NCI-H2196 treated with DMSO at 0.1 percent for 48 hours (cell line): ENCODE results near the gene BRICD5.

ENCODE experiments used
- DNase-seq: peaks from one replicate; lab custom pipeline; 2025; ENCODE audit not compliant: unreplicated experiment; lab: John Stamatoyannopoulos, UW

Gene BRICD5

DNA sequence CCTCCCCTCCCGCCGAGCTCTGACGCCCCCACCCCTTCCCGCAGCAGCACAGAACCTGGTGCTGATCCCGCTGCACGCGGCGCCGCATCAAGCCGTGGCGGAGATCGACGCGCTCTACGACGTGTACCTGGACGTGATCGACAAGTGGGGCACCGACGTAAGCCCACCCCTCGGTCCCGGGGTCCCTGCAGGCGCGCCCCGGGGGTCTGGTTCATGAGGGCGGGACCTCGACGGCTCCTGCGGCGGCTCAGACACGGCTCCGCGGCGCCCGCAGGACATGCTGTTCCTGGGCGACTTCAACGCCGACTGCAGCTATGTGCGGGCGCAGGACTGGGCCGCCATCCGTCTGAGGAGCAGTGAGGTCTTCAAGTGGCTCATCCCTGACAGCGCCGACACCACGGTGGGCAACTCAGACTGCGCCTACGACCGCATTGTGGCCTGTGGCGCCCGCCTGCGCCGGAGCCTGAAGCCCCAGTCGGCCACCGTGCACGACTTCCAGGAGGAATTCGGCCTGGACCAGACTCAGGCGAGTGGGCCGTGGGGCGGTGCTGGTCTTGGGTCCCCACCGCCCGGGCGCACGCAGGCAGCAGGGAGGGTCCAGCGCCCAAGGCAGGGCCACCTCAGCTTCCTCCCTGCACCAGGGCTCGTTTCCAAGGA is 27.0 kb upstream of the BRICD5 start:
- no peak for DNase-seq

DNA sequence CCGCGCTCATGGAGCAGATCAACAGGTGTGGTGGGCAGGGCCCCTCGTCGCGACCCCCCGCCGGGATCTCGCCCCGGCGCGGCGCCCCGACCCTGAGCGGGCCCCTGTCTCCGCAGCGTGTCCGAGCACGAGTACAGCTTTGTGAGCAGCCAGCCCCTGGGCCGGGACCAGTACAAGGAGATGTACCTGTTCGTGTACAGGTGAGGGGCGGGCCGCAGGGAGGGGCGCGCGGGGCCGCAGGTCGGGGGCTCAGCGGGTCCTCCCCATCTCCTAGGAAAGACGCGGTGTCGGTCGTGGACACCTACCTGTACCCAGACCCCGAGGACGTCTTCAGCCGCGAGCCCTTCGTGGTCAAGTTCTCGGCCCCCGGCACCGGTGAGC is 26.4 kb upstream of the BRICD5 start:
- DNase-seq = no peak

DNA sequence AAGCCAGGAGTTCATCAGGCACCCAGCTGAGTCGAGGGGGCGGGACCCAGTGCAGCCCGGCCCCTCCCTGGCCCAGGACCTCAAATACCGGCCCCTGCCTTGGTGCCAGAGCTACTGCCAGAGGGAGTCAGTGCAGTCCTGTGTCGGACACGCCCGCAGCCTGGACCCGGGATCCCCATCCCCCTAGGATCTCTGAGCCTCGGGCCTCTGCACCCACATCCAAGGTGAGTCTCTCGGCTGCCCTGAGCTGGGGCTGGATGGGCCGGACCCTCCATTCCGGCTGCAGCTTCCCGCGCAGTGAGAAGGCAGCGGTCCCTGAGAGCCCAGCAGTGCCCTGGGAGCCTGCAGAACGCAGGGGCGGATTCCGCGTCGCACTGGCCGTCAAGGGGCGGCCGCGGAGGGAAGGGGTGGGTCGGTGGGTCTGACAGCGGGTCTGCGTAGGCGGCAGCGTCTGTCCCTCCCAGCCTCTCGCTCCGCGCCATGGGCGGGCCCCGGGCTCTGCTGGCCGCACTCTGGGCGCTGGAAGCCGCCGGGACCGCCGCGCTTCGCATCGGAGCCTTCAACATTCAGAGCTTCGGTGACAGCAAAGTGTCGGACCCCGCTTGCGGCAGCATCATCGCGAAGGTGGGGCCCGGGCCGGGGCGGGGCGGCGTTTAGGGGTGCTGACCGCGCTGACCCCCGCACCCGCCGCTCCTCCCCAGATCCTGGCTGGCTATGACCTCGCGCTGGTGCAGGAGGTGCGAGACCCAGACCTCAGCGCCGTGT is 25.9 kb upstream of the BRICD5 start, which contains the start of gene DNASE1L2:
DNASE1L2 (plus strand) TSS at position 108 of the 765 bp plus-strand sequence; CDS start at position 481, 373 bp downstream.
- DNase-seq = no peak

DNA sequence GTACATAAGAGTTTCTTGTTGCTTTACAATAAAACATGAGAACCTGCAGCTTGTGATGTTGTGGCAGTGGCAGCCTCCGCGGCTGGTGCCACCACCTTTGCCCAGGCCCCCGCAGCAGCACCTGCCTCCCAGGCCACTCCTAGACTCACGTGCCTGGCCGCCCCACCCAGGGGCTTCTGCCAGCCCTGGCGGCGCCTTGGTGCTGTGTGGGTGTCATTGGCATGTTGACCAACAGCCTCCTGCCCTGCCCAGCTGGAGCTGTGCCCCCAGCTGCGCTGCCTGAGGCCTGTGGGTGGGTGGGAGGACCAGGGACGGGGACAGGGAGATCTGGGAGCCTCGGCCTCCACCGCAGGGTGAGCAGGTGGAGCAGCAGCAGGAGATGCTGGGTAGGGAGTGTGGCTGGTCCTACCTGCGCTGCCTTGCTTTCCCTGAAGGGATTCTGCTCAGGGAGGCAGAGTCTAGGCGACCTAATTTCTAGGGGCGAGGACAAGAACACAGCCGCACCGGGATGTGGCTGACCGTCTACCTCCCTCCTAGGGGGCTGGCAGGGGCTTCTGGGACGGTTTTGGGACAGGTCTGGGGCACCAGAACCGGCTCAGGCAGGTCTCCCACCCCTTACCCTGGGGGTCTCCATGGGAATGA is 25.2 kb upstream of the BRICD5 start:
- DNase-seq = peak; percentile 53

DNA sequence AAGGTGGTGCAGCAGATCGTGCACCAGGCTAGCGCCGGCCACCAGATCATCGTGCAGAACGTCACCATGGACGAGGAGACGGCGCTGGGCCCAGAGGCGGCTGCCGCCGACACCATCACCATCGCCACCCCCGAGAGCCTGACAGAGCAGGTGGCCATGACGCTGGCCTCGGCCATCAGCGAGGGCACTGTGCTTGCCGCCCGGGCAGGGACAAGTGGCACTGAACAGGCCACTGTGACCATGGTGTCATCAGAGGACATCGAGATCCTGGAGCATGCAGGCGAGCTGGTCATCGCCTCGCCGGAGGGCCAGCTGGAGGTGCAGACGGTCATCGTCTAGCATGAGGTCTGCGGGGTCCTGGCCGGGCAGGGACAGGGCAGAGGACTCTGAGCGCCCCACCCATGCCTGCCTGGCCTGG is 24.6 kb upstream of the BRICD5 start:
- no peak for DNase-seq

DNA sequence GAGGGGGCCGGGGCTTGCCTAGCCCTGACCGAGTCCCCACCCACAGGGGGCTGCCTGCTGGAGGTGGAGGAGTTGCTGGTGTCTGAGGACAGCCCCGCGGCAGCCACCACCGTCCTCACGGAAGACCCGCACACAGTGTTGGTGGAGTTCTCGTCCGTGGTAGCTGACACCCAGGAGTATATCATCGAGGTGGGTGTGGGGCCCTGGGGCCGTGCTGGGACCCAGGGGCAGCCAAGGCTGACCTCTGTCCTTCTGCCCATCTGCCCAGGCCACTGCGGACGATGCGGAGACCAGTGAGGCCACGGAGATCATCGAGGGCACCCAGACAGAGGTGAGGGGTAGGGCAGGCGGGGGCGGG is 24.1 kb upstream of the BRICD5 start:
- DNase-seq = no peak

DNA sequence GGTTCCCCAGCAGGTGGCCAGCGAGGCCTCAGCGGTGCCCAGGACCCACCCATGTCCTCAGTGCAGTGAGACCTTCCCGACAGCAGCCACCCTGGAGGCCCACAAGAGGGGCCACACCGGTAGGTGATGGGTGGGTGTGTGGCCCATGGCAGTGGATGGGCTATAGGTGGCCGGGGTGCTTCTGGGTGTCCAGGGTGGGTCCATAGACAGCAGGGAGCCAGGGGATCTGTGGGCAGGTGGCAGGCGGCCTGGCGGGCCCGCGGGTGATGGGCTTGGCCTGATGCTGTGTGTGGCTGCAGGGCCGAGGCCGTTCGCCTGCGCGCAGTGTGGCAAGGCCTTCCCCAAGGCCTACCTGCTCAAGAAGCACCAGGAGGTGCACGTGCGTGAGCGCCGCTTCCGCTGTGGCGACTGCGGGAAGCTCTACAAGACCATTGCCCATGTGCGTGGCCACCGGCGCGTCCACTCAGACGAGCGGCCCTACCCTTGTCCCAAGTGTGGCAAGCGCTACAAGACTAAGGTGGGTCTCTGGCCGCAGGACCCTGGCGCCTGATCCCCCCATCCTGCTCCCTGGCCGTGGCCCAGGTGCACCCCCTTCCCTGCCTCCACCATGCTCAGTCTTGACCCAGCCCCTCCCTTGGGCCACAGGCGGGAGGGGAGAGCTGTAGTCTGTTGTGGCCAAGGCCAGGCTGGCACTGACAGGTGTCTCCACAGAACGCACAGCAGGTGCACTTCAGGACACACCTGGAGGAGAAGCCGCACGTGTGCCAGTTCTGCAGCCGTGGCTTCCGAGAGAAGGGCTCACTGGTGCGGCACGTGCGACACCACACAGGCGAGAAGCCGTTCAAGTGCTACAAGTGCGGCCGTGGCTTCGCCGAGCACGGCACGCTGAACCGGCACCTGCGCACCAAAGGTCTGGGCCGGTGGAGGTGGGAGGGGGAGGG is 23.5 kb upstream of the BRICD5 start:
- DNase-seq = peak; percentile 73

DNA sequence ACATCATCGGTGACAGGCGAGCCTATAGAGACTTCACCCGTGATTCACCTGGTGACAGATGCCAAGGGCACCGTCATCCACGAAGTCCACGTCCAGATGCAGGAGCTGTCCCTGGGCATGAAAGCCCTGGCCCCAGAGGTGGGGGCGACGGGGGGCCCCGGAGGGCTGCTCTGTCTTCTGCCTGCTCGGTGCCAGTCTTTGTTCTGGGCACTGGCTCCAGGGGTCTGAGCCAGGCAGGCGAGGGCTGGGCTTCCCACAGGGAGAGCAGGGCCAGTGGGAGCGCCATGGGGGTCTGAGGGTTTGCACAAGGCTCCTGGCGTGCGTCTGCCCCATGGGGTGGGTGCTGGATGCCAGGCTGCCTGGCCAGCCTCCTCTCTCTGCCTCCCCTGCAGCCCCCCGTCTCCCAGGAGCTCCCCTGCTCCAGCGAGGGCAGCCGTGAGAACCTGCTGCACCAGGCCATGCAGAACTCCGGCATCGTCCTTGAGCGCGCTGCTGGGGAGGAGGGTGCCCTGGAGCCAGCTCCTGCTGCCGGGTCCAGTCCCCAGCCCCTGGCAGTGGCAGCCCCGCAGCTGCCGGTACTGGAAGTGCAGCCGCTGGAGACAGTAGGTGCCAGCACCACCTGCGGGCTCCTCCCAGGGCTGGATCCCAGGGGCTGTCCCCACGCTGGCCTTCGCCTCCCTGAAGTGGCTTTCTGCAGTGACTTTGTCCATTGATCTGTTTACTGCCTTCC is 22.5 kb upstream of the BRICD5 start:
- no peak for DNase-seq

DNA sequence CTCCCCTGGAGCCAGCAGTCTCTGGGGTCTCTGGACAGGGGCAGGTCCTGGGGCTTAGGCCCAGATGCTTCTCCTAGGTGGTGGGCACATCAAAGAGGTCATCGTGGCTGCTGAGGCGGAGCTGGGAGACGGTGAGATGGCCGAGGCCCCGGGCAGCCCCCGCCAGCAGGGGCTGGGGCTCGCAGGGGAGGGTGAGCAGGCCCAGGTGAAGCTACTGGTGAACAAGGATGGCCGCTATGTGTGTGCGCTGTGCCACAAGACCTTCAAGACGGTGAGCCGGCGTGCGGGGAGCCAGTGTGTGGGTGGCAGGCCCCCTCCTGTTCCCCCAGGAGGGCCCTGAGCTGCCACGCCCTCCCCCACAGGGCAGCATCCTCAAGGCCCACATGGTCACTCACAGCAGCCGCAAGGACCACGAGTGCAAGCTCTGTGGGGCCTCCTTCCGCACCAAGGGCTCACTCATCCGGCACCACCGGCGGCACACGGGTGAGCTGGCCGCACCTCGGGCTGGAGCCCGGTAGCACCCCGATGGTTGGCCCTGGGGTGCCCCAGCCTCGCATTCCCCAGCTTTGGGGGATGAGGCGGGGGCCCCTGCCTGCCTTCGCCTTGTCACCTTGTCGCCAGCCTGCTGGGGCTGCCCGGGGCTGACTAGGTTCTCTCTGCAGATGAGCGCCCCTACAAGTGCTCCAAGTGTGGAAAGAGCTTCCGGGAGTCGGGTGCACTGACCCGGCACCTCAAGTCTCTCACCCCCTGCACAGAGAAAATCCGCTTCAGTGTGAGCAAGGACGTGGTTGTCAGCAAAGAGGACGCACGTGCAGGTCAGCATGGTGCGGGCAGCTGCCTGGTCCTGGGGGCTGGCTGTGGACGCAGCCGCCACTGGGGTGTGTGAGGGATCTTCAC is 21.7 kb upstream of the BRICD5 start:
- DNase-seq = no peak

DNA sequence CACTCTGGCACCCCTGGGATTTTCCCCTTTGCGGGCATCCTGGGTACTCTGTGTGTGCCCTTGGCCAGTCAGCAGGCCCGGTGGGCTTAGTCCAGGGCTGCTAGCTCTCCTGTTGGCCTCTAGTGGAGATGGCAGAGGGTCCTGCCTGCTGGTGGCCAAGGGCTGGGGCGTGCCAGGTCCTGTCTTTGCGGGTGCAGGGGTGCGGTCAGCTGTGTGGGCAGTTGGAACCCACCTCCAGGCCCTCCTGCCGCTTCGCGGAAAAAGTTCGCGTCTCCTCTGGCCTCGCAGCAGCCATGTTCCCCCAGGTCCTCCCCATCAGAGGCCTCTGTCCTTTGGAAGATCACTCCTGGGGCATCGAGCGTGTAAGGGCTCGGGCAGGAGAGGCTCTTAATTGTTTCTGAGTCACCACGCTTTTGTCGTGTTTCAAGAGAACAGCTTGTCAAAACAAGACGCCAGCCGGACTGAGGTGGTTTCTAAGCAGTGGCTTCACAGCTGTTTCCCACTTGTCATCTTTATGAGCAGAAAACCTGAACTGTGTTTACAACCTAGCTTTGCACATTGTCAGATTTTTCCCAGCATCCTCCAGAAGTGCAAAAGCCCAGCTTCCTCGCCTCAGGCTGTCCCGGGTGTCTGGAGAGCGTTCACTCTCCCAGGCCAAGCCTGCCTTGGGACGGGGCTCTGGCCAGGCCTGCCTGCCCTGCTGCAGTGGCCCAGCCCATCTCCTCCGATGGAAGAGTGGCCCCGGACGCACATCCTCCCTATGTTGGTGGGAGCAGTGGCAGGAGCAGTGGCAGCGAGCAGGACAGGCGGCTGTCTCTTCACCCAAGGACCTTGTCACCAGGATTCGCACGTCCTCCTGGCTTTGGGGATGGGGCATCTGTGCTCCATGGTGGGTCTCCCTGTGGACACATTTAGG is 20.6 kb upstream of the BRICD5 start:
- no peak for DNase-seq

DNA sequence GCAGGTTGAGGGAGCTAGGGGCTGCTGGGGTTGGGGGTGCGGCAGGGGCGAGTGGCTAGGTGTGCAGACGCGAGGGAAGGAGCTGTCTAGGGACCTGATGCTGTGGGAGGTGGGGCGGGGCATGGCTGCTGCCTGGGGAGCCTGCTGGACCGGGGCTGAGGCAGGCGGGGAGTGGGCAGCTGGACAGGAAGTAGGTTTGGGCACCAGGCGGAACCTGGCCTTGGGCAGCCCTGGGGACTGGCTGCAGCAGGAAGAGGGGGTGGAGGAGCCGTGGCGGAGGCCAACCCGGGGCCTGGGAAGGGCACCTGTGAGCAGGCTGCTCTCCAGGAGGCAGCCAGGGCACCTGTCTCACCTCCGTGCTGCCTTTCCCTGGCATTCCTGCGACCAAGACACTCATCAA is 19.7 kb upstream of the BRICD5 start:
- DNase-seq = peak; percentile 69

DNA sequence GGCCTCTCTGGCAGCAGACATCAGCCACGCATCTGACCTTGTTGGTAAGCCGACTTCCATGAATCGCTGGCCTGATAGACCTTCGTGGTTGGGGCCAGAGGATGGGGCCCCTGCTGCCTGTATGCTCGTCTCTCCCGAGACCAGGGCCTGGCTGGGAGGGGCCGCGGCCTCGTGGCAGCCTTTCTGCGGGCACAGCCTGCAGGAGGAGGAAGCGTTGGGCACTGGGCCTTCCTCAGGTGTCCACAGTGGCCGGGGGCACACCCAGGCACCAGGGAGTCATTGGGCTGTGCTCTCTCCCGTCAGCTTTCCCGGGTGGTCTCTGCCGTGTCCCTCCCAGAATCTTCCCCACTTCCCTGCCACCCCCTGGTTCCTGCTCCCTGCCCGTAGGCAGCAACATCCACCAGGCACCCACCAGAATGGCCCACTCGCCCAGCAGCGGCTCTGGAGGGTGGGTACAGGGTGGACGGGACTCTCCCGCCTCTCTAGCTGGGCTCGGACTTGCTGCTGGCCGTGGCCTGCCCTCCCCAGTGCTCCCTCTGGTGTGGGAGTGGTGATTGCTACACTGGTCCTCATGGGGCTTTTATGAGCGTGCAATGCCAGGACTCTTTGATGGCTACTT is 19.1 kb upstream of the BRICD5 start:
- DNase-seq = no peak

DNA sequence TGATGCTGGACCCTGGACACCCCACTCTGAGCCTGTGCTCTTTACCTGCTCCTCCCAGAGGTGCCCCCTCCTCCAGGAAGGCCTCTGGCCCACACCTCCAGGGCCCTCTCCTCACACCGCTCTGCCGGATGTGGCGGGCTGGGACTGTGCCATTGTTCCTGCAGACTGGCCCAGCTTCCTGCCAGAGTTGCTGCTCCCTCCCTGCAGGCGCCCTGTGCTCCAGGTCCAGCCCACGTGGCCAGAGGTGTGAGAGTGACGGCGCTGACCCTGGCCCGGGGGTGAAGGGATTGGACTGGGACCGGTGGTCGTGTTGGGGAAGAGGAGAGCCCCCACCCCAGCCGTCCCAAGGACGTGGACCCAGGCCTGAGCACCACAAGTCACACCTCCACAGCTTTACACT is 18.4 kb upstream of the BRICD5 start:
- DNase-seq = no peak

DNA sequence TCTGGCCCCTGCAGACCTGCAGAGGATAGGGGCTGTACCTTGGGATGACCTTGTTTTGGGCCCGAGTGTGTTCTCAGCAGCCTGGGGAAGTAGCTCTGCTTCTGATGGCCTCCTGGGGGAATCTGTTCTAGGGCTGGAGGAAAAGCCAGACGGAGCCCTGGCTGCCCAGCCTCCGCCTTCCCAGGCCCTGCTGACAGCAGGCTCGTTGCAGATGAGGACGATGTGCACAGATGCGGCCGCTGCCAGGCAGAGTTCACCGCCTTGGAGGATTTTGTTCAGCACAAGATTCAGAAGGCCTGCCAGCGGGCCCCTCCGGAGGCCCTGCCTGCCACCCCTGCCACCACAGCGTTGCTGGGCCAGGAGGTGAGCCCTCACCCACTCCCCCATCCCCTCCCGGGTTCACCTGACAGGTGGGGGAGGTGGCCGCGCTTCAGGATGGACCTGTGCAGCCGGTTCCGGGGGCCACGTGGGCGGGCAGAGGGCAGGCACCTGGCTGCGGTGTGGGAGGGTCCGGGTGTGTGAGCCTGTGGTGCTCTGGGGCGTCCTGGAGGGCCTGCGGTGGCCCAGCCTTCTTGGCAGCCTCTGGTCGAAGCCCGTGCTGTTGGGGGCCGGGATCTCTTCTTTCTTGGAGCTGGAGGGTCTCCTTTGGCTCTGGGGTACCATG is 17.6 kb upstream of the BRICD5 start:
- DNase-seq = no peak

DNA sequence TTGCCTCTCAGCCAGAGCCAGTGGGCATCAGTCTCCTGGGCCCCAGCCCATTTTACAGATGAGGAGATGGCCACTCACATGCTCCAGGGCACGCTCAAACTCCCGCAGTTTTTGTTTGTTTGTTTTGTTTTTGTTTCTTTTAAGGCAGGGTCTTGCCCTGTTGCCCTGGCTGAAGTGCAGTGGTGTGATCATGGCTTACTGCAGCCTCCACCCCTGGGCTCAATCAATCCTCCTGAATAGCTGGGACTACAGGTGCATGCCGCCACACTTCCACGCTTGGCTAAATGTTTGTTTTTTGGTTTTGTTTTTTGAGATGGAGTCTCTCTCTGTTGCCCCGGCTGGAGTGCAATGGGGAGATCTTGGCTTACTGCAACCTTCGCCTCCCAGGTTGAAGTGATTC is 16.3 kb upstream of the BRICD5 start:
- DNase-seq = no peak

DNA sequence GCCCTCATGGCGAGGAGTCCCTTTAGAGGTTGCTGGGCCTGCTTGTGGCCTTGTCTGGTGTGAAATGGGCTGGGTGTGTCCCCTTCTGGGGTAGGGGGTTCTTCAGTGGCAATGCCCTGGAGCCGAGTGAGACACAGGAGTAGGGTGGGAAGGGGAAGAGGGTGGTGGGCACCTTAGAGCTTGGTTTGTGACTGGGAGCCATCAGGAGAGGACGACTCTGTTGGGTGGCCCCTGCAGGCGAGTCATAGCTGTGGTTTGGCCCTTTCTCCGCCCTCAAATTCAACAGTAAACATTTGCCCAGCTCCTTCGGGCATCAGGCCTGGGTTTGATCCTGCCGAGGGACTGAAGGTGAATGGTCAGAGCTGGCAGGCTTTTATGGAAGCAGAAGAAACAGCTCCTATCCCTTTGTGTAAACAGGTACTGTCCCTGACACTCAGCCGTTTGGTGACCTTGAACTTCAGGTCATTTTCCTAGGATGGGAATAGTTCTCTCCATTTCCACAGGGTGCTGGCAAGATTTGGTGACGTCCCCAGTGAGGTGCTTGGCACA is 15.7 kb upstream of the BRICD5 start:
- no peak for DNase-seq

DNA sequence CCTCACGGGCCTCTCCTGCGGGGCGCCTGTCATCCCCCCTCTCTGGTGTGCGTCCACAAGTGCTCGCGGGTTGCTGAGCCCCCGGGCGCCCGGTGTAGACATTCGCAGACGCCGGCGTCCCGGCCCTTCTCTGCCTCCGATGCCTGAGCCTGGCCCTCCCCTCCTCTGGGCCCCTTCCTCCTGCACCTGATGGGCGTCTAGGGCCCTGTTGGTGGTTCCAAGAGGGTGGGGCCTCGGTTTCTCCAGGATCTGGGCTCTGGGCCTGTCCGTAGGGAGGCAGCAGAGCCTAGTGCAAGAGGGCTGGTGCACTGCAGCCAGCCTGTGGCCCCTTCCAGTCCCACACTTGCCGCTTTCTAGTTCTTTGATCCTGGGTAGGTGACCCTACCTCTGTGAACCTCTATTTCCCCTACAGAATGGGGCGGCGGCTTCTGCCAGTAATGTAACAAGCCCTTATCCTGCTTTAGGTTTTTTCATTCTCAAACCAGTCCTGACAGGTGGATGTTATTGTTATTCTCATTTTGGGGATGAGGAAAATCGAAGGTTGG is 13.4 kb upstream of the BRICD5 start:
- peak; percentile 10 for DNase-seq
